HG03039 (cell line): ENCODE data around the gene RBP5.
A peak's percentile ranks its signal among the peaks of the same experiment; 100 is the strongest.
"Not testable (repeated sequence)": the region's sequence is repeated elsewhere in the genome, so short reads cannot be mapped to it uniquely, and the experiment has no call there.

Source experiments
- ATAC-seq: cut with Tn5 transposase; IDR thresholded peaks from one replicate; pipeline ENCODE4 v1.9.1; 2021; ENCODE audit warnings: mild to moderate bottlenecking, moderate library complexity; ENCODE audit not compliant: unreplicated experiment

Gene RBP5

DNA sequence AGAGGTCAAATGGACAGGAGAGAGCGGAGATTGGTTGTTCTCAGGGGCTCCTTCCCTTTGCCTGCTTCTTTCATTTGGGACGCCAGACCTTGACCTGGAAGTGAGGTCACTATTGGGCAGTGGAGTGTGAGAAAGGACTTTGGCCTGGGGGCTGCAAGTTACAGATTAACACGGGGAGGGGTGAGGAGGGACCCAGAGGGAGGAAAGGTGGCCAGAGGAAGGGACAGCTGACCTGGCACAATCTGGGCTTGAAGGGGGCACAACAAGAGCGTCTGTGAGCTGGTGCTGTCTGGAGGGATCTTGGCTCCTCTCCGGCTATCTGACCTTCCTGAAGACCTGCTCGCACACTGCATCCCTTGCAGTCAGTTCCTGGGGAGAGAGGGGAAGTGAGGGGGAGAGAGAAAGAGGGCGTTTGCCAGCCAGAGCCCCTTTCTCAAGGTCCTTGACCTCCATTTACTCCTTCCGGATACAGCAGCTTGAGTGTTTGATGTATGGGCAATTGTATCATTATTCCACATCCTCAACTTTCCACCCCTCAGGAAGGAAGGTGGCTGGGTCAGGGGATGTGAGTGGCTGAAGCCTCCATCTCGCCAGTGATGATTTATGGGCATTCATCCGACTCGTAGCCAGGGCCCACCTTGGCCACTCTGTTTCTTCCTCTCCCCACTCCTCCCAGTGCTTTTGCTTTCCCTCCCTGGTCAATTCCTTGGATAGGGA, 4.7 kb downstream of the RBP5 start:
- no peak for ATAC-seq

DNA sequence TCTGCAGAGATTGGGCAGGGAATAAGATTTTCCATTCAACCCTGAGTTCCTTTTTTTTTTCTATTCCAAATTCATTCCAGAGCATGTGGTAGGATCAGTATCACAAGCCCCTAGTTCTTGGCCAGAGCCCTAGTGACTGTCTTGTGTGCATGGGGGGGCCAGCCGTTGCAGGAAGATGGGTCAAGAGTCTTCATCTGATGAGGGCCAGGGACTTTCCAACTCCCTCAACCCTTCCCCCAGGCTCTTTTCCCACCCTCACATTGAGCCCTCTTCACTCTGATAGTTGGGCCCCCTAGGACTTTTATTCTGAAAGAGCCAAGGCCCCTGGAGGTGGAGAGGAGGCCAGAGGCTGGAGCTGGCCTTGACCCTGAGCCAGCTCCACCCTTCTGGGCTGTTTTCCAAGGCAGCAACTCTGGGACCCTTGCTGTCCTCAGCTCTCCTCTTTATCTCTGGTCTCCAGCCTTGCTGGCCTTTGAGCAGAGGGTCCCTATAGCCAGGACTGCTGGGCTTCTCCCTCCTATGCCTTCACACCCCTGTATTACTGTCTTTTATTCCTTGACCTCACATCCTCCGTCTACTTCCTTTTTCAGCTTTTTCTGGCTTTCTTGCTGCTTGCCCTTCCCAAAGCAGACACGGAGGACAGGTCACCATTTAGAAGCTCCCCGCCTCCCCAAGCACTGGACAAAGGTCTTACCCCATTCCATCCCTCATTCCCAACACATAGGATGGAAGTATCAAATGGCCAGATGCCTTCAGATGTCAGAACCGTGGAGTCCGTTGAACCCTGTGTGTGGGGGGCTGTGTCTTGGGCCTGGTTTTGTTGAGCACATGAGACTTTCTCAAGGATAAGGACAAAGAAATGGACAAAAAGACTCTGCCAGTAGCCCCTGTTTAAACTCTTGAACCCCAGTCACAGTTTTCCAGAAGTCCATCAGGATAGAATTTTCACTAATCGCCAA, 5.6 kb downstream of the RBP5 start:
- no peak for ATAC-seq

DNA sequence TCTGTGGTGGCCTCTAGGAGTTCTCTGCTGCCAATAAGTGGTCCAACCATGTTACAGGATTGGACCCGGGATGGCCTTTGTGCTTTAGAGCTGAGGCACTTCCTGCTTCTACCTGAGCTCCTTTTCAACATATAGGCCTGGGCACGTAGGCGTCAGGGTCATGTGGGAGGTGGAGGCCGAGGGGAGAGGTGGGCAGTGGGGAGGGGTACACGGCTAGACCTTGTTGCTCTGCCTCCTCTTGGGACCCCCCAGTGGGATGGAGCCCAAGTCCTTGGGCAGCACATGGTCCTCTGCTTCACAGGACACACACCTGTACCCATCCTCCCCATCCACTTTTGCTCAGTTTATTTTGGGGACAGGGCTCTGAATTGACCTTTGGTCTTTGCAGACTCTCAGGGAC, 7.4 kb downstream of the RBP5 start:
- no peak for ATAC-seq

DNA sequence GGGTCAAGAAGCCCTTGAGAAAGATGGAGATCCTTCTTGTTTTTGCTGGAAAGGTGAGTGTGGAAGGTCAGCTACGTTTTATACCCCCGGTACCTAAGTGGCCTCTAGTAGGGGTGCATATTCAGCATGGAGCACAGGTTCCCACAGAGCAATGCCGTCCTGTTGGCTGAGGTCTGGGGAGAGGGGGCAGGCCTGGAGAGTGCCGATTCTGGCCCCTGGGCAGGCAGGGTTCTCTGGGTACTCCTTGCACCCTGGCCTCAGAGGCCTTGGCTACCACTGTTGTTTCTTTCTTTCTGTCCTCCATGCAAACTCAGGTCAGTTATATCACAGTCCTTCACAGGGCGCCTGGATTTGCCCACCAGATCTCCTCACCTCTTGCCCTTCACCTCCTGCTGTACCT, 8.5 kb downstream of the RBP5 start:
- no peak for ATAC-seq

DNA sequence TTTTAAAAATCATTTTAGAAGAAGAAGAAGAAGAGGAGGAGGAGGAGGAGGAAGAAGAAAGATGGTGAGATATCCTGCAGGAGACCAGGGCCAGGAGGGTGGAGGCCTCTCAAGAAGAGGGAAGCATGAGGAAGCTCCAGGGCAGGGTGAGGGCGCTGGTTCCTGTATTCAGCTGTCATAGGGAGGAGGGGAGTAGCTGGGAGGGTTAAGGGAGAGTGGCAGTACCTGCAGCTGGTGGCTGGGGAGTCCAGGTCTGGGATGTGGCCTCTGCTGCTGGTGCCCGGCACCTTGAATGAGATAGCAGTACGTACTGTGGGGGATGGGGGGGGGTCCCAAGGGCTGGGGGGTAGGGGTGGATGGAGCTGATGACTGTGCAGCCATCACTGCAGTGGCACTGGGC, 9.8 kb downstream of the RBP5 start:
- ATAC-seq = no peak

DNA sequence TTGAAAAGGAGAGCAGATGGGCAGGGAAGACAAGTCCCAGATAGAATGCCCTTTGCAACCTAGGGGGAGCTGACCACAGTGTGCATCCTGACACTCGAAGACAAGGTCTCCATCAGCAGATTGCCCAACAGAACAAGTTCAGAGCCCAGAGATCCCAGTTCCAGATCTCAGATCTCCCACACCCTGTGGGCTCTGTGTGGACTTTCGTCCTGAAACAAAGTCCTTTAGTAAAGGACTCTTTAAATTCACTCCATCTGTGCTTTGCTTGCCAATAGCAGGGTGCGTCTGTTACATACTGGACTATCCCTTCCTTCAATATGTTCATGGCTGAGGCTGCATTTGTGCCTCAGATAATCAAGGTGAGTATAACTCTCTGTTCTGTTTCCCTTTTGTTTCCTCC, 11.0 kb downstream of the RBP5 start:
- no peak for ATAC-seq

DNA sequence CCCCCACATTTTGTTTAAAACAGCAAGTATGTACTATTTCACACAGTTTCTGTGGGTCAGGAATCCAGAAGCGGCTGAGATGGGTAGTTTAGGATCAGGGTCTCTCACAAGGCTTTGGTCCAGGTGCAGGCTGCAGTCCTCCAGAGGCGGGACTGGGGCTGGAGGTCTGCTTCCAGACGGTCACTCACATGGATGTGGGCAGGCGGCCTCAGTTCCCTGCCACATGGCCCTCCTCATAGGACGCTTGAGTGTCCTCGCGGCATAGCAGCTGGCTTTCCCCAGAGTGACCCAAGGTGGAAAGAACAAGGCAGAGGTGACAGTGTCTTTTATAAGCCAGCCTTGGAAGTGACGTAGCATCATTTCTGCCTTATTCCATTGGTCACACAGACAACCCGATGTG, 11.8 kb downstream of the RBP5 start:
- ATAC-seq = no peak

DNA sequence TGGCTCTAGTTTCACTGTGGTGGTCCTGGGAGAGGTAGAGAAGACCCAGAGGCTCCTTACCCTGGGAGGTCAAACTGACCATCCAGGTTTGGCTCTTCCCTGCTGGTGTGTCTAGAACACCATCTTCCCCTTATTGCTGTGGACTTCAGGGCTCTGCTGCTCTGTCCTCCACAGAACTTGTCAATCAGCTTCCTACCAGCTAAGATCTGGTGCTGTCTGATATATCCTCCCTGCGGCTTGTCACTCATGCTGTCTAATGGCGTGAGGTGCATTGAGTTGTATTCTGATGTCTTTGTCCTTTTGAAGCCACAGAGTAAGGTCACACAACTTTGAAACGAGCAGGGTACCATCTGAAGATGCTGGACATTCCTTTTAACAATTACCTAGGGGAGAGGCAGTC, 12.5 kb downstream of the RBP5 start:
- no peak for ATAC-seq

DNA sequence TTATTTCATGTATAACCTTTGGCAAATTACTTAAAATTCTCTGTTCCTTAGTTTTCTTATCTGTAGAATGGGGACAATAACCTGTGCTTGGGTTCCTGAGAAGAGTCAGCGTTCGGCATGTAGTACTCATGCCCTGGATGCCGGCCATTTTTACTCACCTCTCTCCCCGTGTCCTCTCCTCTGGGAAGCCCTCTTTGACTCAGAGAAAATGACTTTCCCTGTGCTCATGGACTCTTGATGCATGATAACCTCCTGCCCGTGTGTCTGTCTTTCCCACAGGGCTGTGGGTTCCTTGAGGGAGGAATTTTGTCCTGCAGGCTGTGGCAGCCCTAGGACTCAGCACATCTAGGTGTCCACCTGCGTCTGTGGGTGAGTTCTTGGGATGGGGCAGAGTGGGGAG, 13.8 kb downstream of the RBP5 start:
- no peak for ATAC-seq

DNA sequence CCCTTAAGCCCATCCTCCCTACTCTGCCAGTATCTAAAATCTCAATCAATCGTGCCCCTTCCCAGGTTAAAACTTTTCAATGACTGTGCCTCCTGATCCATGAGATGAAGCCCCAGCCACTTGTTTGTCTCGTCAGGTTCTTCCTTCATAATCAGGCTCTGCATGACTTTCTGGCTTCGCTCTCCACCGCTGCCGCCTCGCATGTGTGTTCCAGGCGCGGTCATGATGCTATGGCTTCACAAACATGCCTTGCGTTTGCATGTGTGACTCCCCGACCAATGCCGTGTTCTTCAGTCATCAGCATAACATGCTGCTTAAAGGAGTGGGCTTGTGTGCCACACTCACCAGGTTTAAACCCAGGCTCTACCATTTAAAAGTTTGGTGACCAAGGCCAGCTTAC, 14.7 kb downstream of the RBP5 start:
- no peak for ATAC-seq

DNA sequence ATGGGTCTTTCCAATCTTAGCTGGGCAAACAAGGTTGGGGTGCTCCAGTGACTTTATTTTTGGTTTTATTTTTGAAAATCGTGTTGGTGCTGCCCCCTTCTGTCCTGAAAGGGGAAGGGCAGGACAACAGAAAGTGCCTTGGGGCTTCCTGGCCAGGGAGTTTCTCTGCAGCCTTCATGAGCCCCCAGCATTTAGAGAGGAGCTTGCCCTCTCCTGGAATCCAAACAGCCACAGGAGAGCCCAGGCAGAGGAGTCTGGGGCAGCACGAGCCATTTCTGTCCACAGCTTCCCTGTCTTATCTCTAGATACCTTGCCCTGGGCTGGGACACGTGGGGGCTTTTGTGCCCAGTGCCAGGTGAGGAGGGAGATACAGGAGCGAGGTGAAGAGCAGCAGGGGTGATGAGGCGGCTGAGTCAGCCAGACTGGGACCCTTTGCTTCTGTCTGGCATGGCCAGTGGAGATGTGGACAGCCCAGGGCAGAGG, 15.3 kb downstream of the RBP5 start:
- ATAC-seq = no peak

DNA sequence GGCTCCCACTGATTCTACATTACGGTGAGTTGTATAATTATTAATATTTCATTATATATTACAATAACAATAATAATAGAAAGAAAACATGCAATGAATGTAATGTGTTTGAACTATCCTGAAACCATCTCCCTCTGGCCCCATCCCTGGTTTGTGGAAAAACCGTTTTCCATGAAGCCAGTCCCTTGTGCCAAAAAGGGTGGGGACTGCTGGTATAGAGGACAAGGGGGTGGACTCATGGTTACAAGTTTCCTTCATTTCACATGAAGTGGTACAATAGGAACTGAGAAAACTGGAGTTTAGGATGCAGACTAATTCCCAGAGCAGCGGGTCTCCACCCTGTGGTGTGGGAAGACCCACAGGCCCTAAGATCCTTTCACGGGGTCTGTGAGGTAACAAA, 16.6 kb downstream of the RBP5 start:
- ATAC-seq = no peak

DNA sequence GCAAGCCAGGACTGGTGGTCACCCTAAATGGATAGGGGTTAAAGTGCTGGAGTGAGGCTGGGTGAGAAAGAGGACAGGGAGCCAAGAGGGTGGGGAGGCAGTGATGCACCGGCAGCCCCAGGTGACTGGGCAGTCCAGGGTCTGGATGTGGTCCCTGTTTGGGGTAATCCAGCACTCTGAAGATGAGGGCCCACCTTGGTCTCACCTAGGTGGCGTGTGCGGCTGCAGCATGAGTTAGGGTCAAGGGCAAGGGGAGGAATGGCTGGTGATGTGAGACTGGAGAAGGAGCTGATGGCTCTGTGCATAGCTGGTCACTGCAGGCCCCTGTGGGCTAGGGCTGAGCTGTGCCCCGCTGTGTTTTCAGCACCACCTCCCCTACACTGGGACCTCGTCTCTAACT, 18.0 kb downstream of the RBP5 start:
- ATAC-seq = no peak

DNA sequence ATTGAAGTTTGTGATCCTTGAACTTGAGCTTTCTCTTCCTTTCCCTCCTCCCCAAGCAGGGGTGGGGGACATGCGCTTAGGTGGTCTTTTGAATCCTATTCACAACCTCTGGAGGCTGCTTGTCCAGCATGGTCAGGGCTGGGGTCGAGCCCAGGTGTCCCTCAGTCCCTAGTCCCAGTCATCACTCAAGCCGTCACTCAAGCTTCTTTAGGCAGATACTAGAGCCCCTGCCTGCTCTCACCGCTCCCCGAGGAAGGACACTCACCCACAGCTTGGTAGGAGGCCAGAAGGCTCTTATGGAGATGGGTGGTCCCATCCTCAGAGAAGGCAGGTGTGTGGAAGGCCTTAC, 19.1 kb downstream of the RBP5 start:
- no peak for ATAC-seq

DNA sequence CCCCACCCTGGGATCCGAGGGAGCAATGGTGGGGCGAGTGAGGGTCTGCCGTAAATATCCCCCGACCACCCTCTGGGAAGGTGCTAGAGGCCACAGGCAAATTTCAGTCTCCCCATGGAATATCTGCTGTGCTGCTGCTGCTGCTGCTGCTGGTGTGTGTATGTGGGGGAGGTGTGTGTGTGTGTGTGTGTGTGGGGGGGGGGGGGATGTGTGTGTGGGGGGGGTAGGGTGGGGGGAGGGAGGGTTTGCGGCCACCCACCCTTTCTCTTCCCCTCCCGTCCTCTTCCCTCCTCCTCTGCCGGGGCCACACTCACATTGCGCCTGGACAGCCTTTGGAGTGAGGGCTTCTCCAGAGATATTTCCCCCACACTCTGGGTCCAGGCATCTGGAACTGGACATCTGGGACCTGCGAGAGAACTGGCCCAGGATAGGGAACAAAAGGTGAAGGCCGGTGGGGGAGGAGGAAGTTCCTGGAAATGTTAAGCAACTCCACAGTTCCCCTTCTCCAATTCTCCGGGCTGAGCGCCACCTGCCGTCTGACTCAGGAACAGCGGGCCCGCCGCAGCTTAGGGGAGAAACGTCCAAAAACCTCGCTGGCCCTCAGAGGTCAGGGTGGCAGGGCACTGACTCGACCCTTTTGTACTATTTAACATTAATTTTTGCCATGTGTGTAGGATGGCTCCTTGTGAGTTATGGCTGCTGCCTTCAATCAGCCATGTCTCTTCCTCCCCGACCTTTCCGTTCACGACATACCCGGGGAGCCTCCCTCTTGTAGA, 19.7 kb downstream of the RBP5 start, which contains the start of gene C1RL:
Gene C1RL, minus strand, starts transcription at position 419 of the 776 bp plus-strand sequence. Its CDS starts 34 bp downstream, at position 385.
- ATAC-seq = no peak

DNA sequence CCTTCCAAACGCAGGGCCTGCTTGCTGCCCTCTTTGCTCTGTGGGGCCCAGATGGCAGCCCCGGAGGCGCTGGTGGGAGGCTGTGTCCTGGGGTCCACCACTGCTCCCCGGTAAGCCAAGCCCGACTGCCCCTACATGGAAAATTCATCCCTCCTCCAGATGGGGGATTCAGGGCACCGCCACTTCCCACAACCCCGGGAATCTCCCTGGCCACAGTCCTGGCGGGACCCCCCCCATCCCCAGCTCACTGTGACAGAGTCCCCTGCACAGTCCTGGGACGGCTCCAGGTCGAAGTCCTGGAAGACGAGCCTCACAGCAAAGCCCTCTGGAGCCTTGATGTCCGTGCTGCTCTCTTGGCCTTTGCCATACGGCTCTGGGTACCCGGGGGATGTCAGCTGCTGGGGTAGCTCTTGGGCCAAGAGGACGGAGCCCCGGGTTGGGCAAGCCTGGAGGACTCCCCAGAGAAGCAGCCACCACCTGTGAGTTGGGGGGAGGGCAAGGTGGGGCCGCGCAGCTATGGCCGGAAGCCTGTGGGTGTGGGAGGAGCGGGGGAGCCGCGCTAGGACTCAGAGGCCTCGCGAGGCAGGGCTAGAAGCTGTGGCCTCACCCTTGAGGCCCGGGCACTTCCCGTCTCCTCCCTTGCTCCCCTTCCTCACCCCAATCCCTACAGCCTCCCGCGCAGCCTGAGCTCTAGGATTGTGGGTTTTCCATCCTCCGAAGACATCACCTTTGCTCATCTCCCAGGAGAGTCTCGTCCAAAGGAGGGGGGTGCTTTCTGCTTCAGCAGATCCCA, 20.5 kb downstream of the RBP5 start:
- peak; percentile 76 for ATAC-seq

DNA sequence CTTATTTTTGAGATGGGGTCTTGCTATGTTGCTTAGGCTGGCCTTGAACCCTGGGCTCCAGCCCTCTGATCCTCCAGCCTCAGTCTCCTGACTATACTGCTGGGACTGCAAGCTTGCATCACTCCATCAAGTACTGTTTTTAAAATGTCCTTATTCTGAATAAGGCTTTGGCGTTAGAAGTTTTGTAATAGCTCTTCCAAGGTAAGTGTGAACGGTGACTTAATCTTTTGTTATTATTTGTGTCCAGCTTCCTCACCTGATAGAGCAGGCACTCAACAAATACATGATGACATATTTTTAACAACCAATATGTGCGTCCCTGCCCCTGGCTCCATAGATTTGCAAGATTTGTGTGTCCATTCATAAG, 21.1 kb downstream of the RBP5 start:
- ATAC-seq = no peak

DNA sequence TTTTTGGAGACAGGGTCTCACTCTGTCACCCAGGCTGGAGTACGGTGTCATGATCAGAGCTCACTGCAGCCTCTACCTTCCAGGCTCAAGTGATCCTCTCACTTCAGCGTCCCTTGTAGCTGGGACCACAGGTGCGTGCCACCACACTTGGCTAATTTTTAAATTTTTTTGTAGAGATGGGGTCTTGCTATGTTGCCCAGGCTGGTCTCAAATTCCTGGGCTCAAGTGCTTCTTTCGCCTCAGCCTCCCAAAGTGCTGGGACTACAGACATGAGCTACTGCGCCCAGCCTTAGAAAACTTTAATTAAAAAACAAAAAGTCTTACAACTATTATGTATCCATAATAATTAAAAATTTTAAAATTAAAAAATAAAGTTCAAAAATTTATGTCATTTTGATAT, 21.5 kb downstream of the RBP5 start:
- ATAC-seq = not testable (repeated sequence)

DNA sequence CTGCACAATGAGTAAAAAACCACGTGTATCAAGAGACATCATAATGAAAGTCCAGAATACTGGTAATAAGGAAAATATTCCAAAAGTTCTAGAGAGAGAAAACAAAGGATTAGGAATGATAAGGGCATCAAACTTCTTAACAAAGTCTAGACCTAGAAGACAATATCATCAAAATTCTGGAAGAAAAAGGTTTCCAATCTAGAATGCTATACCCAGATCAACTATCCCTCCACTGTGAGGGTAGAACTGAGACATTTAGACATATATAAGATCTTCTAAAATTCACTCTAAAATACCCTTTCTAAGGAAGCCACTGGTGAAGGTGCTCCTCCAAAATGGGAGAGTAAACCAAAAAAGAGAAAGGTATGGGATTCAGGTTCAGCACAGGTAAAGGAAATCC, 22.6 kb downstream of the RBP5 start:
- no peak for ATAC-seq

DNA sequence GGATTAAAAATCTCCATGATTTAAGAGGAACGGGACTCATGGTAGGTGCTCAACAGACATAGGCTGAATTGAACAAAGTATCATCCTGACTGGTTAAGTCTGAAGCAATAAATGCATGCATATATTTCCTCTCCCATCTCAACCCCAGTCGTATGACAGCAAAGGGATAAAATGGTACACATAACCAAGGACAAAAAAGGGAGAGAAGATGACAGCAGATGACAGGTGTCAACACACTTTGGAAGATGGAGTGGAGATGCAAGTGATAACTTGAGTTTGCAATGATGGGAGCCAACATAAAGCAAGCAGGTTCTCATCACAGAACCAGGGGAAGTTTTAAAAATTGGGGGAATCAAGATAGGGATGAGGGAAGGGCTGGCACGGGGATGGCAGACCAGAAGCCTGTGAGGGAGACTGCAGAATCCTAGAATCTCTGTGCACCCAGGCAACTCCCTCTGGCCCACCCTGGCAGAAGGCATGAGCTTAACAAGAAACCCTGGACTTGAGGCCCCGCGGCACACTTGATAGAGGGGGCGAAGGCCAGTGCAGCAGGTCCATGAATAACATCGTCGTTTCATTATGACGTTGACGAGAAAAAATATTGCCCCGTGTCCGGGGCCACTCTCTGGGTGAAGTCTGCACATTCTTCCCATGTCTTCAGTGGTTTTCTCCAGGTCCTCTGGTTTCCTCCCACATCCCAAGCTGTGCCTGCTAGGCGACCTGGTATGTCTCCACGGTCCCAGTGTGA, 24.7 kb downstream of the RBP5 start:
- ATAC-seq = no peak
